ENCODE measurements around the gene RBM20. TPM values are rescaled to one million over a fixed set of nuclear protein-coding genes. Genes with fewer than 3 reads are reported as not detected.

The RBM20 gene
- total and polyA plus RNA-seq, 2 of the 4 experiments (the other 2 are of a cell fraction) = under 0.01 to 0.15 TPM

- intact Hi-C loops (cut with micrococcal nuclease) = loop anchor here (5.0 kb wide), 1 partner anchor 37 kb away; no protein-coding TSS in a partner anchor
- no peak overlapping the region for H4K5ac ChIP-seq (ENCODE audit: low read depth, low read length)
- BruUV-seq (replicated peaks) = no TSS peak
- H3K18ac ChIP-seq (ENCODE audit: low read depth, low read length) = no peak overlapping the region
- H4K8ac ChIP-seq (ENCODE audit: low read depth in 2 of 2, low read length in 2 of 2) = no peak overlapping the region
- peak overlapping the region; percentile 77 for H3K9ac ChIP-seq (ENCODE audit: low read depth, low read length)
- peak overlapping the region; percentile 95 for H3K4me3 ChIP-seq (ENCODE audit: insufficient read depth, low read depth, low read length)
- H2AK9ac ChIP-seq (replicated peaks; ENCODE audit: low read depth, low read length, poor library complexity) = no peak overlapping the region
- H3K9me1 ChIP-seq (ENCODE audit: insufficient read depth, low read length) = no peaks in the 10 kb centered on the region
- H3K27ac ChIP-seq (ENCODE audit: insufficient read depth, low read length) = no peak overlapping the region
- TF ChIP-seq POLR2A (IDR thresholded peaks at IDR 0.05; ENCODE audit: low read depth, low read length) = no peak
- no peak for TF ChIP-seq NFE2L2 (IDR thresholded peaks at IDR 0.05; ENCODE audit: low read depth, low read length)
- TF ChIP-seq ELK1 (IDR thresholded peaks at IDR 0.05; ENCODE audit: borderline replicate concordance, low read depth, low read length) = no peak
- no peak for ATAC-seq (ENCODE audit: low read depth)
- 0 out of 2 replicates have a peak, but pooled peaks cover 2% of the 10 kb centered on the region for H3K9me3 ChIP-seq (ENCODE audit: control insufficient read depth, insufficient read depth, low read length)
- peak overlapping the region; percentile 66; the same call in 1 of the 2 replicates for H3K23ac ChIP-seq (ENCODE audit: low read depth, low read length)
- H3K4me1 ChIP-seq (ENCODE audit: control insufficient read depth, insufficient read depth, low read length) = peaks cover 2% of the 10 kb centered on the region; the same call in 1 of the 2 replicates
- in situ Hi-C loops (cut with MboI; ENCODE audit: low sequenced_read_pairs) = no loop called here
- dilution Hi-C loops (cut with HindIII; ENCODE audit: low sequenced_read_pairs, unreplicated experiment) = no loop called here
- whole genome bisulfite sequencing, 2 experiments (ENCODE audit: extremely low coverage in 2 of 2, insufficient read length in 1 of 2) = no CpG with 5 or more reads among the region's 31 CpGs
- DNase-seq = no peak
- H2BK20ac ChIP-seq (ENCODE audit: low read depth, low read length) = no peak overlapping the region
- H2AFZ ChIP-seq (replicated peaks; ENCODE audit: low read length, poor library complexity) = peak overlapping the region; percentile 88
- peaks cover 47% of the 10 kb centered on the region for H3K27me3 ChIP-seq (ENCODE audit: control insufficient read depth, insufficient read depth, low read length)
- H3K4me2 ChIP-seq (ENCODE audit: low read depth, low read length) = peak overlapping the region; percentile 97
- H3K14ac ChIP-seq (replicated peaks; ENCODE audit: low read depth, low read length) = no peak overlapping the region
- POLR2A ChIA-PET (ENCODE audit: unreplicated experiment) = no interaction called here
- H3K56ac ChIP-seq (ENCODE audit: extremely low read depth, insufficient read depth, low read length) = no peak overlapping the region
- no peaks in the 10 kb centered on the region for H3K79me1 ChIP-seq (ENCODE audit: low read depth in 1 of 2, low read length in 2 of 2)
- no peaks in the 10 kb centered on the region for H3K36me3 ChIP-seq (ENCODE audit: control insufficient read depth, insufficient read depth, low read length)
- peak overlapping the region; percentile 20; the same call in 1 of the 2 replicates for H3K4ac ChIP-seq (ENCODE audit: low read depth, low read length)
- H2BK15ac ChIP-seq (ENCODE audit: low read depth, low read length) = no peak overlapping the region
- no peak overlapping the region for H4K91ac ChIP-seq (ENCODE audit: insufficient read depth, low read depth, low read length)
- CTCF ChIA-PET = interaction anchor here (0.6 kb wide), 1 partner anchor 253 kb away, joined by 3 read pairs; no protein-coding TSS in a partner anchor
- no peaks in the 10 kb centered on the region for H4K20me1 ChIP-seq (ENCODE audit: insufficient read depth, low read length)
- H2BK120ac ChIP-seq (ENCODE audit: low read depth, low read length) = no peak overlapping the region
- H2AK5ac ChIP-seq (ENCODE audit: low read depth, low read length) = no peak overlapping the region
- no peak overlapping the region for H2BK5ac ChIP-seq (ENCODE audit: low read depth, low read length, poor library complexity, severe bottlenecking)
Observed at GRCh38 chr10:110644598-110645462, 694 bp downstream of the RBM20 start.
